SK-N-MC (cell line): ENCODE results near the gene ZNF773.

Source experiments
- EZH2 ChIP-seq: fragments of 200-600 bp; sonication (generic); IDR thresholded peaks from one replicate; pipeline ENCODE4 v1.6.1; 2017; ENCODE audit warnings: antibody characterized with exemption
- FOXP2 ChIP-seq: optimal IDR thresholded peaks from 2 replicates; pipeline ENCODE3; 2011; ENCODE audit warnings: mild to moderate bottlenecking, moderate library complexity; ENCODE audit not compliant: insufficient read depth; ENCODE audit errors: extremely low read length, control extremely low read depth
- POLR2AphosphoS5 ChIP-seq: IDR thresholded peaks from 2 replicates; pipeline ENCODE4 v1.6.1; 2012; ENCODE audit warnings: mild to moderate bottlenecking, low read depth, low read length, borderline replicate concordance

DNA sequence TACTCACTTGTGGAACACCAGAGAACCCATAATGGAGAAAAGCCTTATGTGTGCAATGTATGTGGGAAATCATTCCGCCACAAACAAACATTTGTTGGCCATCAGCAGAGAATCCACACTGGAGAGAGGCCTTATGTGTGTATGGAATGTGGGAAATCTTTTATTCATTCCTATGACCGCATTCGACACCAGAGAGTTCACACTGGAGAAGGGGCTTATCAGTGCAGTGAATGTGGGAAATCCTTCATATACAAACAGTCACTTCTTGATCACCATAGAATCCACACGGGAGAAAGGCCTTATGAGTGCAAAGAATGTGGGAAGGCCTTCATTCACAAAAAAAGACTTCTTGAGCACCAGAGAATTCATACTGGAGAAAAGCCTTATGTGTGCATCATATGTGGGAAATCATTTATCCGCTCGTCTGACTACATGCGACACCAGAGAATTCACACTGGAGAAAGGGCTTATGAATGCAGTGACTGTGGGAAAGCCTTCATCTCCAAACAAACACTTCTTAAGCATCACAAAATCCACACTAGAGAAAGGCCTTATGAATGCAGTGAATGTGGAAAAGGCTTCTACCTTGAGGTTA is 38.3 kb downstream of the ZNF773 start:
- TF ChIP-seq POLR2AphosphoS5: no peak
- TF ChIP-seq EZH2: no peak
- TF ChIP-seq FOXP2: no peak
